Bronchus fibroblast of lung (primary cell): ENCODE data around the gene RBCK1. TPM values are rescaled to one million over a fixed set of nuclear protein-coding genes. Genes with fewer than 3 reads are reported as not detected.

Source experiments
- total RNA-seq: library from RNA; depleted of rRNA; stranded (reverse); fragments of >200 nt; gene quantifications from 2 replicates; pipeline ENCODE4 v1.2.3, GENCODE V29; 2015

RBCK1 gene
- total RNA-seq: 71.3 and 71.4 TPM in 2 replicates

DNA sequence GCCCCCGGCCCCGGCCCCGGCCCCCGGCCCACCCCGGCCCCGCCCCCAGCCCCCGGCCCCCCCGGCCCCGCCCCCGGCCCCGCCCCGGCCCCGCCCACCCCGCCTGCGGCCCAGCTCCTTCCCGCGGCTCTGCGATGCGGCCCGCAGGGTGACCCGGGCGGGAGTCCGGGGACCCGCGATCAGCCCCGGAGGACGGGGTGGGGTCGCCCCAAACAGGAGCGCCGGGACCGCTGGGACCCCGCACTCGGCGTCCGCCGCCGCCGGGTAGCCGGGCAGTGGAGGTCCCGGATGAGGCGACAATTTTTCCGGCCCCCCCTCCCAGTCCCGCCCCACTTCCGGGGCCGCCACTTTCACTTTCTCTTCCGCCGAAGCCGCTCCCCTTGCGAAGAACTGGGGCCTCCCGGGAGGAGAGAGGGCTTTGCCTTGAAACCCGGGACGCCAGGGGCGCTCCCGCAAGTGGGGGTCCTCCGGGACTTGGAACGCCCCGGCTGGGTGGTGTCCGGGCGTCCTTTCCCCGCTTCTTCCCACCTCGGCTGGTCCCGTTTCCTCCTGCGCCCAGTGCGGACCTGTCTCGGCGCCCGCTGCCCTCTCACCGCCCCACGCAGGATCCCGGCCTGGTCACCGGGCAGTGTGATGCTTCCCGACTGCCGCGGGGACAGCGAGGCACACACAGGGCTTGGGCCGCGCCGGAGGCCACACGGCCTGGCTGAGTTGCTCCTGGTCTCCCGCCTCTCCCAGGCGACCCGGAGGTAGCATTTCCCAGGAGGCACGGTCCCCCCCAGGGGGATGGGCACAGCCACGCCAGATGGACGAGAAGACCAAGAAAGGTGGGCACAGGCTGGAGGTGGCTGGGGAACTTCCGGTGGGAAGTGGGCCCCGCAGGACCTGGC is at the start of gene RBCK1:
TSS of gene RBCK1 (plus strand) at position 347 of the 890 bp plus-strand sequence. CDS start at position 806, 459 bp downstream.

DNA sequence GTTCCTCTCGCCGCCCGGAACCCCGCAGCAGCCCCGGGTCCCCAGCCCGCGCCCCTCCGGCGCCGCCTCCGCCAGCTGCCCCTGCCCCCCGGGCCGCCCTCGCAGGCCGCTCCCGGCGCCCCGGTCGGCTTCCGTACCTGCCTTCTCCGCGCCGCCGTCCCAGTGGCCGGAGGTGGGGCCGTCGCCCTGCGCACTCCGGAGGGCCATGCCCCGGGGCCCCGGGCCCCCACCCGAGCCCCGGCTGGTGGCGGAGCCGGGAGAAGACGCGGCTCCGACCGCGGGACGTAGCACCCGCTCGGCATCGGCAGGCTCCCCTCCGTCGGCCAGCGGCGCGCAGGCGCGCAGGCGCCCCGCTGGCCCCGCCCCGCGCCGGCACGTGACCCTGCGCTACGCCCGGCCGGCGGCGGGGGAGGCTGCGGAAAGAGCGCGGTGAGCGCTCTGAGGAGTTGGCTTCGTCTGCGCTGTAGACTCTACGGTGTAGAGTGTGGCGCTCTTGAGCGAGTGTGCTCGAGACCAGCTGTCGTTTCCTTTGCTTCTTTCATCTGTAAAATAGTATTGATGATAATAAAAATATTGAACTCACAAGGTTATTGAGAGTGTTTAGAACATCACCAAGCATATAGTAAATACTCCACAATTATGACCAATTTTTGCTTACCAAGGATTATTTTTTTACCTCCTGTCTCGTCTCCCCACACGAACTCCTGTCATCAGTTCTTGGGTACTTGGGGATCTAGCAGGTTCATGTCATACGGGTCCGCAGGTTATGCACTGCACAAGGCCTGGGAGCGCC is 54.3 kb downstream of the RBCK1 start, which contains the start of gene TBC1D20:
TSS of gene TBC1D20 (minus strand) at position 335 of the 793 bp plus-strand sequence. CDS start at position 207, 128 bp downstream.

Other genes with a start within 250 kb of the RBCK1 start
- not detected in 2 replicates for gene DEFB128, start 218.6 kb upstream of the RBCK1 start, total RNA-seq
- not detected in 2 replicates for gene DEFB129, start 181.0 kb upstream of the RBCK1 start, total RNA-seq
- not detected in 2 replicates for gene DEFB132, start 150.6 kb upstream of the RBCK1 start, total RNA-seq
- gene C20orf96, start 117.5 kb upstream of the RBCK1 start, total RNA-seq: 1.8 and 2.8 TPM in 2 replicates
- 16.2 and 20.0 TPM in 2 replicates for gene ZCCHC3, start 110.7 kb upstream of the RBCK1 start, total RNA-seq
- gene SOX12, start 82.7 kb upstream of the RBCK1 start, total RNA-seq: 16.0 and 16.1 TPM in 2 replicates
- gene NRSN2, start 61.2 kb upstream of the RBCK1 start, total RNA-seq: 95.0 and 104 TPM in 2 replicates
- gene TRIB3, start 27.5 kb upstream of the RBCK1 start, total RNA-seq: 106 and 115 TPM in 2 replicates
- gene TBC1D20, start 54.2 kb downstream of the RBCK1 start, total RNA-seq: 21.0 and 23.3 TPM in 2 replicates
- gene CSNK2A1, start 135.5 kb downstream of the RBCK1 start, total RNA-seq: 87.0 and 95.2 TPM in 2 replicates
- gene TCF15, start 202.0 kb downstream of the RBCK1 start, total RNA-seq: under 0.01 TPM in 1 of 2 replicates, not detected in the other
- 34.5 and 39.0 TPM in 2 replicates for gene SRXN1, start 244.9 kb downstream of the RBCK1 start, total RNA-seq